Activated CD4-positive, CD25-positive, alpha-beta regulatory T cell (primary cell): ENCODE data around the gene PLXDC2.
"Not testable (repeated sequence)": the region's sequence is repeated elsewhere in the genome, so short reads cannot be mapped to it uniquely, and the experiment has no call there.

ENCODE experiments used
- DNase-seq, 4 experiments: peaks; one replicate each; lab custom pipeline; 2025; lab: John Stamatoyannopoulos, UW

PLXDC2 gene

GRCh38 chr10:20045100-20045499 is 228.9 kb downstream of the PLXDC2 start:
- not testable (repeated sequence) for DNase-seq

- no peak for DNase-seq
Measured at GRCh38 chr10:20048161-20048560, 231.9 kb downstream of the PLXDC2 start.

GRCh38 chr10:20058135-20058534 is 241.9 kb downstream of the PLXDC2 start:
- DNase-seq = no peak

DNA sequence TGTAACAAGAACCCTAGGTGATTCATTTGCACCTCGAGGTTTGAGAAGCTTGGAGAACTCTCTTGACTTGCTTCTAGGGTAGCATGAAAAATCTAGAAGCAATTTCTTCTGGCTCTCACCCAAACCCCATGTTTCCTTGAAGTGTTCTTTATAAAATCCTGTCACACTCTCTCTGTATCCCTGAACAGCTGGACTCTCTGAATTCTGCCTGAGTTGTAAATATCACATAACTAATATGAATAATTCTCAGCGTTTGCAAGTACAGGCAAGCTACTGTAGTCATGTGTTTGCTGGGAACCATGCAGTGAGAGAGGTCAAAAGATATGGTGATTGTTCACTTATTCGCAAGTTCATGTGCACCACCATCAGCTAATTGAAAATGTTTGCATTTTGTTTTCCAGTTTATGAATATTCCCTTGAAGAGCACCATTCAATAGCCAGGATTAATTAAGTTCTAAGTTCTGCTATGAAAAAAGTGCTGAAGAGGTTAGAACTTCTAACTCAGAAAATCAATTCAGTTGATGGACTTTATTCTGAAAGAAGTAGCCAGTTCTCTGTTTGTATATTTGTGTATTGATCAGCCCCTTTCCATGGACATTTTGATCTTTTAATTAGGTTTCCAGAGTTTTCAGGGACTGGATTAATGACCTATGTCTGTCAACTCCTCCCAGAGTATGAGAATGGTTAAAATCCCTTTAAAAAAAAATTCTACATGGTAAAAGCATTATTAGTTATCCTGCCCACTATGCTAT is 243.0 kb downstream of the PLXDC2 start:
- no peak for DNase-seq

DNA sequence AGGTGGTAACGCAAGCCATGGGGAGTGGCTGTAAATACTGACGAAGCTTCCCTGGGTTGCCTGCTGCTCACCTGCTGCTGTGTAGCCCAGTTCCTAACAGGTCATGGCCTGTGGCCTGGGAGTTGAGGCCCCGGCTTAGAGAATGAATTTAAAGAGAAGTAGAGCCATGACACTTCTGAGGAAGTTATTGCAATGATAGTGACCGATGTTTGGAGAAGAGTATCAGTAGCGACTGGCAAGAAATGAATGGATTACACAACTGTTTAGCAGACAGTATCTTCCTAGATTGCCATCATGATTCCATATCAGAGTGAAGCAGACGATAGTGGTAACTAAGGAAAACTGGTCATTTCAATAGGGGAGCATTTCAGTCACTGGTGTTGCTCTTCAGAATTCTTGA is 249.6 kb downstream of the PLXDC2 start:
- DNase-seq = no peak

- DNase-seq = no peak
Measured at GRCh38 chr10:20073167-20073566, 256.9 kb downstream of the PLXDC2 start.

DNA sequence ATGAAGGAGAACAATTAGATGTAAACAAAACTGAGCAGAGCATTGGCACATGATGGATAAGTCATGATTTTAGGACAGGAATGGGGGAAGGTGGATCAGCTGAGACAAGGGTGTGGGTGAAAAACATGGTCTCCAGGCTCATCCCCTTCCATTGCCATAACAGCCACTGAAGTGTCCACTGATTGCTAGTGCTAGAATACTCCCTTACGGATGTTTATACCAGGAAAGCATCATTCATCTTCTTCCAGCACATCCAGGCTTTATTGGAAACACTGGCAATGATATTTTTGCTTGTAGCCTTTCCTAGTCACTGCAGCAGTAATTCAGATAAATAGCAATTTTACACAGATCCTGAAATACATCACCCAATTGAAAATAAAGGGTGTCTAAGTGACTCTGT is 259.5 kb downstream of the PLXDC2 start:
- DNase-seq = no peak

DNA sequence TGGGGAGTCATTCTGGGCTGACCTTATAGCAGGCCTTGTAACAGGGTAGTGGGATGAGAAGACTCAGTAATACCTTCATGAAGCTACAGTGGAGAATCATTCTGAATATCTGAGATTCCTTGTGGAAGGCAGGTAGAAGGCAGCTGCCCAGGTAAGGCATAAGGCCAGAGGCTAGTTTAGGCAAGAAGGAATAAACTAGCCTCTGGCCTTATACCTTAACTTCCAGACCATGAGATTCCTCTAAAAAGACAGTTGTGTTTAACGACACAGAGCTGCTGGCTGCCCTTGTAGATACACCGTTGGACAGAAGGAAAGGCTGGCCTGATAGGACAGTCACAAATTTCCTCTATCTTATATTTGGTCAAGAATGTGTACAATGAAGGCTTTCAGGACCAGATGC is 268.2 kb downstream of the PLXDC2 start:
- DNase-seq = no peak

DNA sequence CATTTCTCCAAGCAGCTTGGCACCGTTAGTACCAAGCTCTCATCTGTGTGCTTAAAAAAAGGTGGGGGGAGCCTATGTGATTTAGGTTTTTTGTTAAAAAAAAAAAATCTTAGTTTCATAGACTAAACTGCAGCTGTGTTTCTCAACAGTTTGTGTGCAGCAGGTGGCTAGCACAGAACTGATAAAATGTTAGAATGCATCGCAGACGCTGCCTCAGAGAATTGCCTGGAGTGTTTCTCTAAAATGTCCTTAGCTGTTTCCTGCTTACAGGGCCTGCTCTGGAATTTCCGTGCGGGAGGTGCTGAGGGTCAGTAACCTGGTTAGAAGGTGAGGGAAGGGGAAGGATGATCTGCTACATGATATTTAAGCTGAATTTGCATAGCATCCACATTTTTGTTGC is 268.9 kb downstream of the PLXDC2 start:
- no peak for DNase-seq

GRCh38 chr10:20087353-20087752 is 271.1 kb downstream of the PLXDC2 start:
- DNase-seq = no peak

GRCh38 chr10:20088061-20088701 is 271.9 kb downstream of the PLXDC2 start:
- DNase-seq = no peak

DNA sequence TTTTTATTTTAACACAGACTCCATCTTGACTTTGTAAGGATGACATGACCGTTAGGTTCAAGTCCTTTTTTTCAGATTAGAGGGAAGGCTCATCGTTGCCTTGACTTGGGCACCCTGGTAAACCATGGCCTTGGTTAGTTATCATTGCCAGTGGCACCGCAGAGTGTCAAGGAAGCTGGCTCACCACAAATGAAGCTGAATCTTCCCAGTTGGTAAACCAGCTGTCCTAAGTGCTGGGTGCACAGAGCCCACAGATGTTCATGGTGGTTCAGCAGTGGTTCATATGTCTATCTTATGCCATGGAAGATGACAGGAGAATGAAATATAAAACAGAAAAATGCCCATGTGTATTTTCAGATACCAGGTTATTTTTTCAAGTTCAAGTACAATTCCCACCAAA is 273.6 kb downstream of the PLXDC2 start:
- DNase-seq = no peak

DNA sequence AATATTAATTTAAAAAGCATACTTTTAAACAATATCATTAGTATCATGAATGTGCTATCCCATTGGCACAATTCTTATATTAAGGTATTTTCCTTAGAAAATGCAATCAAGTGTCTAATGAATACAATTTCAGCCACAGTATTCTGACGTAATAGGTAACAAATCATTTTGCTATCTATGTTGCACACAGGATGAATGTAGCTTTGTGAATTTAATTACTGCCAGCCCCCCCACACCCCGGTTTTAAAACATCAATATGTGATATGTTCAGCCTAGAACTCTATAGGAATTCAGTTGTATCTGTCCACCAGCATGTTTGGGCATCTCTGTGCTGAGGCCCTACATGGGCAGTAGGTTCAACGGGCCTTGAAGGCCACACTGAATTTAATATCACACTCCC is 274.6 kb downstream of the PLXDC2 start:
- DNase-seq = no peak

DNA sequence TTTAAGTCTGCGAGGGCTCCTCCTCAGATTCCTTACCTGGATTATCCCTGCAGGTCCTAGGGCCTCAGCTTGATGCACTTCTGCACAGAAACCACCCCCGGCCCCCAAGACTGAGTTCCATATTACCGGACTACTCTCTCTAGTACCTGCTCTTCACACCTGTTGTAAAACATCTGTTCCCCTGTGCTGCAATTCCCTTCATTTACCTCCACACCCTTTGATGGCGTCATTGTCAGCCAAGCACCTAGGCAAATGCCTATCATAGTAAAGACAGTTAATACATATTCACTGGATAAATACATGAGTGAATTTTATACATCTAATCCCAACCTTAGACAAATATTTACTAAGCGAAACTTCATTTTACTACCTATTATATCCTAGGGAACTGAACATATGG is 275.5 kb downstream of the PLXDC2 start:
- DNase-seq = no peak

- DNase-seq = no peak
Measured at GRCh38 chr10:20093600-20093999, 277.4 kb downstream of the PLXDC2 start.

DNA sequence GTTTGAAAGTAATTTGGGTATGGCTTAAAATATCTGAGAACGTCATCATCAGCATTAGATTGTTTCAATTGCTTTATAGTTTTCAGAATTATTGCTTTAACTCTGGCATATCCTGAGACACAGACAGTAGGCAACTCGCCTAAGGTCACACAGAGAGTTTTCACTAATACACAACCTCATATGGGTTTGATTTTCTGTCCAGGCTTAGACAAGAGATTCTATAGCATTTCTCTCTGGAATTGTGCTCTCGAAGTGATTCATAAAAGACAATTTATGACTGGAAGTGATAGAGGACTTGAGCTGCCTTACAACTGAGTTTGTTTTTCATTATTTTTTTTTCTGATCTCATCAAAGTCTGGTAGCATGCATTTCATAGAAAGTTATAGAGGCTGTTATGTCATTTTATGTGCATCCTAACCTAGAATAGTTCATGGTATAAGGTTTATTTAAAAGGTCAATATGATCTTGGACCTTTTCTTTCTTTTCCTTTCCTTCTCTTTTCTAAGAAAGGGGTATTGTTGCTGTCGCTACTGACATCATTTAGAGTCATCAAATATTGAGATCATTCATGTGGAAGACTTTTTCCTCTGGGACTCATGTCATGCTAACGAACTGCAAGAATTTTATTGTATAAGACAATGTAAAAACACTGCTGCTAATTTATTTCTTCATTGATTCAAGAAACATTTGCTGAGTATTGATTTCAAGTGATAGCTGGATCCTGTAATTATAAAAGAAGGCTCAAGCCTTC is 278.2 kb downstream of the PLXDC2 start:
- DNase-seq = no peak

- no peak for DNase-seq
Measured at GRCh38 chr10:20100171-20100570, 283.9 kb downstream of the PLXDC2 start.

DNA sequence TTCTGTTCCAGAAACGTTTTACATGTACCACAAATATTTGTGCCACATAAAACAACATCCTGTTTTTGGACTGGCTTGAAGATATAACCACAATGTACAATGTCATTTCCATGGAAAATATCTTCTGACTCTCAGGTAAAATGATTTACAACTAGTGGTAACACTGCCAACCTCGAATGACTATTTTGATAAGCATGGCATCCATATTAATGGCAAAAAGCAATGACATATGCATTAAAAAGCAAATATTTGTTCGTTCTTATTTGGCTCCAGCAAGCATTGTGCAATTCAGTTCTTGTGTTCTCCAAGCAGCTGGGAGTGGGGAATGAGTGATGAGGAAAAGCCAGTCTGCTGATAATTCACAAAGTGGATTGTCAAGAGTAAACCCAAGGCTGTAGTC is 289.0 kb downstream of the PLXDC2 start:
- DNase-seq = no peak

- no peak for DNase-seq
Measured at GRCh38 chr10:20105931-20106330, 289.7 kb downstream of the PLXDC2 start.

DNA sequence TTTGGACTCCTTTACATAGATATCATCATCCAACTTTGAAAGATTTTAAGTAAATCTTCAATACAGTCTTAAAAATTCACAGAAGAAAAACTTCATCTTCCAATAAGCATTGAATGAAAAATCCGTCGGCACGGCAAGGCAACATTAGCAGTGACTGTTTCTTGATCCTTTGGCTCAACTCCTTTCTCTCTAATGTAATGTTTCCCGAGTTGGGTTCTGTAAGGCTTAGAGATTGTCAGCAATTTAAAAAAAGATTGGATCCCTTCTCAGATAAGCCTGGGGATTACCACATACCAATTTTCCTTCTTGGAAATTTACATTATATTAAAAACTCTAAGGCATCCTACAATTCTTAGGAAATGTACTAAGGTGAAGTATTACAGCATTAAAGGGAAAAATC is 291.8 kb downstream of the PLXDC2 start:
- no peak for DNase-seq

DNA sequence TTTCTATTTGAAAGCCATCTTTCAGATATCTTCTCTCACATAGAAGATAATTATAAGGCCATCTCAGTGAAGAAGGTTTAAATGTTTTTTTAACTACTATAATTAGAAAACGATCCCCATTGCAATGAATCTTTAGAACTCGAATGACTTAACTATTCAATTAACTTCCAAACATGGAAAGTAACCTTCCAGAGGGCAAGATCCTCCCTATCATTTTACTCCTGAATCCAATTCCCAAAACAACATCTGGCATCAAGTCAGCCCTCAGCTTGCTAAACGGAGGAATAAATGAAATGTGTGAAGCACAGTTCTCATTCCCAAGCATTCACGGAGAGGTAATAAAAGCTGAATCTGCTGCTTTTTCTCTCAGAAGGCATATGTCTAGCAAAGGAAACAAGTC is 293.4 kb downstream of the PLXDC2 start:
- DNase-seq = no peak

DNA sequence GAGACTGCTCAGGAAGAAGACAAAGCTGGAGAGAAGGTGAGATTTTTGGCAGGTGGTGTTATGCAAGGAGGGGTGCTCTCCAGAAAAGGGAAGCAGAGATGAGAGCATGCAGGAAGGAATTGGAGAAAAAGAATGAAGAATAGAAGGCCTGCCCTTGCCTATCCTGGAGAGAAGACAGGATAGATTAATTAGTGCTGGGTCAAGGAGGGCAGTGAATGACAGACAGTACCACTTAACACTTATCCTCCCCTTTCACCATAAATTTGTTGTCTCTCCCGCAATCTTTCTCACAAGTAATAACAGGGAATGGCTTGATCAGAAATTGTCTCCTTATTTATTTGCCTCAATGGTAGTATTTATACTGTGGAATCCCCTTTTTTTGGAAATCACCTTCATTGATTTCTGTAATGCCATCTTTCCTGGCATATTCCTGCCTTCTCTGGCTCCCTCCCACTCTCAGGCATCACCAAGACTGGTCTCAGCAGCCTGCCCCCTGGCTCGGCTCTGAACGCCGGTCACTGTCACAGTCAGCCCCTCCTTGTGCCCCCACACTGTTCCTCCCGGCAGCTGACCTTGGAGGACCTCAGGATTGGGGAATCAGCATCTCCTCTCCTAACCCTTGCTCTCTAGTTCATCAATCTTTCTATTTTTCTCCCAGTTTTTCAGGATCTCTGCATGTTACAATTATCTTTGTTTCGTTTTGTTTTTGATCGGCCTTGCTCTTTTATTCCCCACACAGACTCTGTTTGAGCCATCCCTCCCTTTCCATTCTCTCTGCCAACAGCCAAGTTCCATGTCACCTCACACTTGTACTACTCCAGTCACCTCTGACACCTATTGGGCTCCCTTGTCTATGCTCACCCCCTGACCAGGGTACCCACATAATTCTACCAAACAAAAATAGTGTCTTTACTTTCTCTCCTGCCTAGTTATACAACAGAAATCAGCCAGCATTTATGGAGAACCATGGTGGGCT is 294.2 kb downstream of the PLXDC2 start:
- no peak for DNase-seq
